Measurements from ENCODE around the gene TMEM91. TPM values are rescaled to one million over a fixed set of nuclear protein-coding genes. Genes with fewer than 3 reads are reported as not detected.

TMEM91 gene
- total RNA-seq (2016; rRNA removed; fragmentation: Illumina TruSeq; extraction: Trizol), result 6.3 and 8.4 TPM in 2 replicates
- total RNA-seq (2016; cell fraction: cytosol; rRNA removed; fragmentation: Illumina TruSeq; extraction: Trizol; ENCODE audit: low read depth), result 4.9 and 6.5 TPM in 2 replicates
- 6.2 and 7.3 TPM in 2 replicates for total RNA-seq (2016; cell fraction: insoluble cytoplasmic fraction; rRNA removed; fragmentation: Illumina TruSeq; extraction: Trizol)
- 3.9 and 4.6 TPM in 2 replicates for total RNA-seq (2016; cell fraction: membrane; rRNA removed; fragmentation: Illumina TruSeq; extraction: Trizol)
- 3.4 and 6.0 TPM in 2 replicates for total RNA-seq (2016; cell fraction: nucleus; rRNA removed; fragmentation: Illumina TruSeq; extraction: Trizol)
- 10.3 and 11.2 TPM in 2 replicates for polyA plus RNA-seq (2011; rRNA removed)
- 8.3 and 10.4 TPM in 2 replicates for polyA plus RNA-seq (2011; cell fraction: cytosol; rRNA removed)
- polyA plus RNA-seq (2011; cell fraction: nucleus; rRNA removed), result 23.1 and 25.5 TPM in 2 replicates
- polyA plus RNA-seq (2012), result 7.9 and 10.2 TPM in 2 replicates
- 4.9 and 5.8 TPM in 2 replicates for polyA plus RNA-seq (2016; cell fraction: cytosol; fragmentation: Illumina TruSeq; extraction: Trizol; ENCODE audit: low read depth)
- polyA plus RNA-seq (2016; cell fraction: insoluble cytoplasmic fraction; fragmentation: Illumina TruSeq; extraction: Trizol; ENCODE audit: low read depth), result 5.7 and 7.2 TPM in 2 replicates
- polyA plus RNA-seq (2016; cell fraction: membrane; fragmentation: Illumina TruSeq; extraction: Trizol; ENCODE audit: low read depth), result 4.2 and 4.9 TPM in 2 replicates
- polyA plus RNA-seq (2016; cell fraction: nucleus; fragmentation: Illumina TruSeq; extraction: Trizol; ENCODE audit: insufficient read depth, low read depth), result 9.5 and 11.5 TPM in 2 replicates
- polyA minus RNA-seq (2011; rRNA and poly(A)+ RNA removed; ENCODE audit: low replicate concordance), result 2.0 and 33.3 TPM in 2 replicates
- 4.9 and 7.2 TPM in 2 replicates for polyA minus RNA-seq (2011; cell fraction: cytosol; rRNA and poly(A)+ RNA removed)
- polyA minus RNA-seq (2011; cell fraction: nucleus; rRNA and poly(A)+ RNA removed), result 12.7 and 17.7 TPM in 2 replicates
- percentile 51 among the genes with signal in this experiment for Bru-seq, nascent RNA
- percentile 46 among the genes with signal in this experiment for BruChase-seq, experiment 1, labeled RNA remaining after a 6-hour chase
- BruChase-seq, experiment 2, labeled RNA remaining after a 2-hour chase, result percentile 48 among the genes with signal in this experiment
- long read RNA-seq, experiment 1, partial matches to known transcripts, result 0 of 5 reads
- long read RNA-seq, experiment 1, other reads (novel, unspliced or antisense), result 2 of 5 reads
- long read RNA-seq, experiment 2, transcript TMEM91-211 (4 exons, 725 nt), result major isoform, 6 of 15 reads
- long read RNA-seq, experiment 2, partial matches to known transcripts, result 1 of 15 reads
- long read RNA-seq, experiment 2, other reads (novel, unspliced or antisense), result 7 of 15 reads

DNA sequence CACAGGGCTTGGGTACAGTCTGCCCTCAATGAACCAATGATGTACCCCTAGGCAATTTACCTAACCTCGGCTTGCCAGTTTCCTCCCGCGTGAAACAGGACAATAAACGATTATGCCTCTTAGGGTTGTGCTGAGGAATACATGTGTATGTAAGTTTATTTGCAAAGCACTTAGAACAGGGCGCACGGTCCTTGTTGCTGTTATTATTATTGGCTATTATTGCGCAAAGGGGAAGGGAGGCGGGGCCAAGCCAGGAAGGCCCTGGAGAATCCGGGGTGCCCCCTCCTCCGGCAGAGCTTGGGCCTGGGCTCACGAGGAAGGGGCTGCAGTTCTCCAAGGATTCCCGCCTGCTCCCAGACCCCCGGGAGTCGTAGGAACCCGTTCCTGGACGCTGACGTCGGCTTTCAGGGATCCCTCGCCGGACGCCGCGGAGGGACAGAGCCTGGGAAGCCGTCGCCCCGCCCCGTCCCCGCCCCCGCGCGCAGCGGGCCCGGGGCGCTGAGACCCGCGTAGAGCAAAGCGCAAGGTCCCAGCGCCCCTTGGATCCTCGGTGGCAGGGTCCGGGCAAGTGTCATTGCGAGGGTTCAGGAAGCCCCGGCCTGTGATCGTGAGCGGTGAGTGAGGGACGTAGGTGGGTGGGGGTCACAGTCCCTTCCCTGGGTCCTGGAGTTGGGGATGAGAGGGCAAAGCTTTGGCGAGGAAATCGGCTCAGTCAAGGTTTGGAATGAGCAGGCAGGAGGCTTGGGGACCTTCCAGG lies at the start of gene TMEM91:
Gene TMEM91, plus strand, starts transcription at position 293 of the 757 bp plus-strand sequence. CDS start 1,777 bp downstream, outside the sequence.
- Histone ChIP-seq H3K4me3 (replicated peaks in 1 of 3; ENCODE audit: insufficient read depth in 1 of 3, low read depth in 2 of 3, low read length in 3 of 3) (peak within 1 kb of the TSS; percentile 65 to 81 (median 74)), H3K27me3 (ENCODE audit: control insufficient read depth in 1 of 2, insufficient read depth in 2 of 2, low read length in 2 of 2) (no peaks in the 10 kb centered on the region), H2AFZ (ENCODE audit: low read length) (peak within 1 kb of the TSS; percentile 64), H3K9me3 (ENCODE audit: low read length) (no peaks in the 10 kb centered on the region), H3K4me1 (ENCODE audit: insufficient read depth, low read length) (peaks cover 26% of the 10 kb centered on the region), H3K9ac (ENCODE audit: insufficient read depth, low read depth, low read length) (peak within 1 kb of the TSS; percentile 68), H3K4me2 (ENCODE audit: low read depth, low read length) (peak within 1 kb of the TSS; percentile 83), H3K36me3 (replicated peaks in 1 of 2; ENCODE audit: control insufficient read depth in 1 of 2, insufficient read depth in 2 of 2, low read length in 2 of 2) (no peaks in the 10 kb centered on the region; a peak in 1 of 5 replicates), H4K20me1 (ENCODE audit: insufficient read depth, low read length) (no peaks in the 10 kb centered on the region), H3K79me2 (ENCODE audit: insufficient read depth, low read length) (no peaks in the 10 kb centered on the region), H3K27ac (ENCODE audit: extremely low read length, insufficient read depth, low read length) (peak within 1 kb of the TSS; percentile 50)
- ChIA-PET CTCF (ENCODE audit: low intra/inter-chr PET ratio, low total read pairs) (no interaction called here), POLR2A (interaction anchor here (2.5 kb wide), 1 partner anchor 12 kb away, joined by 11 read pairs; the partner anchor contains the start of gene B9D2)
- intact Hi-C loops (cut with micrococcal nuclease; ENCODE audit: unreplicated experiment) (no loop called here), in situ Hi-C loops (cut with HindIII; ENCODE audit: extremely low pct_ligation_motif_present, low pct_unique_long_range_greater_than_20kb) (no loop called here)
- DNase-seq (ENCODE audit: low spot score), result no peak
- ATAC-seq, result peak; percentile 78
- FAIRE-seq, result no peak
- TSS peak; percentile 26 for BruUV-seq (replicated peaks)
- WGBS (ENCODE audit: low lambda C conversion rate), result 2% methylated on average over 12 of the region's 47 CpGs
- no peak for TF ChIP-seq TRIM24 (CRISPR knock-in tag; IDR thresholded peaks at IDR 0.05)
- TF ChIP-seq ZNF460 (CRISPR knock-in tag; IDR thresholded peaks at IDR 0.05; ENCODE audit: borderline replicate concordance), result no peak
- 0 out of 2 replicates have a peak, but pooled peaks have one; percentile 3 for TF ChIP-seq REL (CRISPR knock-in tag; conservative IDR thresholded peaks at IDR 0.05)
- peak; percentile 41; the same call in 1 of the 2 replicates for TF ChIP-seq SAP130 (CRISPR knock-in tag; IDR thresholded peaks at IDR 0.05; ENCODE audit: low read depth)
- no peak for TF ChIP-seq RAD51 (IDR thresholded peaks at IDR 0.05; ENCODE audit: borderline replicate concordance)
- TF ChIP-seq PRDM10 (CRISPR knock-in tag; IDR thresholded peaks at IDR 0.05; ENCODE audit: low read depth), result no peak
- TF ChIP-seq, protein P1, sequence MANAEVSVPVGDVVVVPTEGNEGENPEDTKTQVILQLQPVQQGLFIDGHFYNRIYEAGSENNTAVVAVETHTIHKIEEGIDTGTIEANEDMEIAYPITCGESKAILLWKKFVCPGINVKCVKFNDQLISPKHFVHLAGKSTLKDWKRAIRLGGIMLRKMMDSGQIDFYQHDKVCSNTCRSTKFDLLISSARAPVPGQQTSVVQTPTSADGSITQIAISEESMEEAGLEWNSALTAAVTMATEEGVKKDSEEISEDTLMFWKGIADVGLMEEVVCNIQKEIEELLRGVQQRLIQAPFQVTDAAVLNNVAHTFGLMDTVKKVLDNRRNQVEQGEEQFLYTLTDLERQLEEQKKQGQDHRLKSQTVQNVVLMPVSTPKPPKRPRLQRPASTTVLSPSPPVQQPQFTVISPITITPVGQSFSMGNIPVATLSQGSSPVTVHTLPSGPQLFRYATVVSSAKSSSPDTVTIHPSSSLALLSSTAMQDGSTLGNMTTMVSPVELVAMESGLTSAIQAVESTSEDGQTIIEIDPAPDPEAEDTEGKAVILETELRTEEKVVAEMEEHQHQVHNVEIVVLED (CRISPR knock-in tag; IDR thresholded peaks at IDR 0.05; ENCODE audit: borderline replicate concordance), result peak; percentile 68; the same call in 1 of the 2 replicates
- peak; percentile 91 for TF ChIP-seq CEBPB (IDR thresholded peaks at IDR 0.05; ENCODE audit: borderline replicate concordance, low read depth, low read length)
- TF ChIP-seq PHF8 (CRISPR knock-in tag; IDR thresholded peaks at IDR 0.05), result peak; percentile 32; the same call in 1 of the 2 replicates
- TF ChIP-seq ASH2L (IDR thresholded peaks at IDR 0.05; ENCODE audit: insufficient read length, low read depth, low read length), result peak; percentile 27
- peak; percentile 58; the same call in 1 of the 2 replicates for TF ChIP-seq ZNF777 (CRISPR knock-in tag; IDR thresholded peaks at IDR 0.05)

Measured in HepG2 (cell line).